Panc1 (cell line): ENCODE results near the gene OR1I1.
"Not testable (repeated sequence)": the region's sequence is repeated elsewhere in the genome, so short reads cannot be mapped to it uniquely, and the experiment has no call there.

ENCODE experiments used
- REST ChIP-seq, 2 experiments: IDR thresholded peaks; 2 replicates each; pipeline ENCODE4 v1.6.1; 2011 to 2012; ENCODE audit warnings: low read depth in 2 of 2, control low read depth in 1 of 2, low read length in 1 of 2, mild to moderate bottlenecking in 1 of 2, moderate library complexity in 1 of 2; ENCODE audit not compliant: insufficient read depth in 1 of 2
- TCF7L2 ChIP-seq: IDR thresholded peaks from 2 replicates; pipeline ENCODE4 v1.6.1; 2011; ENCODE audit warnings: mild to moderate bottlenecking, low read depth, low read length, inconsistent platforms

- not testable (repeated sequence) for TF ChIP-seq REST (IDR thresholded peaks at IDR 0.05; ENCODE audit: insufficient read depth in 1 of 2, low read depth in 2 of 2, low read length in 1 of 2); TCF7L2
Measured at GRCh38 chr19:15070386-15070785, 11.6 kb upstream of the OR1I1 start.
